Liver (tissue), 2 donors: ENCODE results near the gene CCDC110.

Source experiments
- FOXA1 ChIP-seq: IDR thresholded peaks from 2 replicates; pipeline ENCODE4 v1.6.1; 2016; ENCODE audit warnings: antibody characterized with exemption
- TF ChIP-seq, protein P1 (sequence below): fragments of 150-350 bp; IDR thresholded peaks from 2 replicates; pipeline ENCODE4 v1.5.1; 2017; ENCODE audit warnings: improper control_type of control experiment, low read depth, low read length; ENCODE audit not compliant: missing input control
- TF ChIP-seq, protein P2 (sequence below): IDR thresholded peaks from 2 replicates; pipeline ENCODE4 v1.6.1; 2016; ENCODE audit warnings: antibody characterized with exemption, mild to moderate bottlenecking
- donor health status: healthy.

DNA sequence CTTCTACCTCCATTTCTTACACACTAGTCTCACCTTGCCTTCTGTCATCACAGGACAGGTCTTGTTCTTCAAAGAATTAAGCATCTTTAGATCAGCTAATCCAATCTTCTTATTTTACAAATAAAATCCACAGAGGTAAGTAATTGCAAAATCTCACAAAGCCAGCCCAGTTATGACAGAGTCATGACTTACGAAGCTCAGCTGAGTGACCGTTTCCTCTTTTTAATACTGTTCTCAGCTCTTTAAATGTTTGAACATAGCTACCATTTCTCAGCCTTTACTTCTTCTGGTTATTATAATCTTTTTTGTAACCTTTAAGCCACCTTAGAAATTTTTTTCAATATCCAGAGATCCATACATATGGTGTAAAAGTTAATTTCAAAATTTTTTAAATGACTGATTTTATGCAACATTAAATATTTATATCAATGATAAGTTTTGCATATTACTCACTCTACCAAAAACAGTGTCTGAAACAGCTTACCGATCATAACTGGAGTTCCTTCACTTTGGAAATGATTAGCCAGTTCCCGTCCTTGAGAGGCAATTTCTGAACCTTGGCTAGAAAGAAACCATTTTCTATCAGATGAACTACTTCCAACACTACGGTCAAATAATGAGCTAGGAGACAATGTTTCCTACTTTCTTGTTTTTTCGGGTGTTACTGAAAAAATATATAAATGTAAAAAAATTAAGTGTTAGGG lies 66.1 kb downstream of the CCDC110 start:
- TF ChIP-seq, protein P1, sequence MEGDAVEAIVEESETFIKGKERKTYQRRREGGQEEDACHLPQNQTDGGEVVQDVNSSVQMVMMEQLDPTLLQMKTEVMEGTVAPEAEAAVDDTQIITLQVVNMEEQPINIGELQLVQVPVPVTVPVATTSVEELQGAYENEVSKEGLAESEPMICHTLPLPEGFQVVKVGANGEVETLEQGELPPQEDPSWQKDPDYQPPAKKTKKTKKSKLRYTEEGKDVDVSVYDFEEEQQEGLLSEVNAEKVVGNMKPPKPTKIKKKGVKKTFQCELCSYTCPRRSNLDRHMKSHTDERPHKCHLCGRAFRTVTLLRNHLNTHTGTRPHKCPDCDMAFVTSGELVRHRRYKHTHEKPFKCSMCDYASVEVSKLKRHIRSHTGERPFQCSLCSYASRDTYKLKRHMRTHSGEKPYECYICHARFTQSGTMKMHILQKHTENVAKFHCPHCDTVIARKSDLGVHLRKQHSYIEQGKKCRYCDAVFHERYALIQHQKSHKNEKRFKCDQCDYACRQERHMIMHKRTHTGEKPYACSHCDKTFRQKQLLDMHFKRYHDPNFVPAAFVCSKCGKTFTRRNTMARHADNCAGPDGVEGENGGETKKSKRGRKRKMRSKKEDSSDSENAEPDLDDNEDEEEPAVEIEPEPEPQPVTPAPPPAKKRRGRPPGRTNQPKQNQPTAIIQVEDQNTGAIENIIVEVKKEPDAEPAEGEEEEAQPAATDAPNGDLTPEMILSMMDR: no peak
- TF ChIP-seq, protein P2, sequence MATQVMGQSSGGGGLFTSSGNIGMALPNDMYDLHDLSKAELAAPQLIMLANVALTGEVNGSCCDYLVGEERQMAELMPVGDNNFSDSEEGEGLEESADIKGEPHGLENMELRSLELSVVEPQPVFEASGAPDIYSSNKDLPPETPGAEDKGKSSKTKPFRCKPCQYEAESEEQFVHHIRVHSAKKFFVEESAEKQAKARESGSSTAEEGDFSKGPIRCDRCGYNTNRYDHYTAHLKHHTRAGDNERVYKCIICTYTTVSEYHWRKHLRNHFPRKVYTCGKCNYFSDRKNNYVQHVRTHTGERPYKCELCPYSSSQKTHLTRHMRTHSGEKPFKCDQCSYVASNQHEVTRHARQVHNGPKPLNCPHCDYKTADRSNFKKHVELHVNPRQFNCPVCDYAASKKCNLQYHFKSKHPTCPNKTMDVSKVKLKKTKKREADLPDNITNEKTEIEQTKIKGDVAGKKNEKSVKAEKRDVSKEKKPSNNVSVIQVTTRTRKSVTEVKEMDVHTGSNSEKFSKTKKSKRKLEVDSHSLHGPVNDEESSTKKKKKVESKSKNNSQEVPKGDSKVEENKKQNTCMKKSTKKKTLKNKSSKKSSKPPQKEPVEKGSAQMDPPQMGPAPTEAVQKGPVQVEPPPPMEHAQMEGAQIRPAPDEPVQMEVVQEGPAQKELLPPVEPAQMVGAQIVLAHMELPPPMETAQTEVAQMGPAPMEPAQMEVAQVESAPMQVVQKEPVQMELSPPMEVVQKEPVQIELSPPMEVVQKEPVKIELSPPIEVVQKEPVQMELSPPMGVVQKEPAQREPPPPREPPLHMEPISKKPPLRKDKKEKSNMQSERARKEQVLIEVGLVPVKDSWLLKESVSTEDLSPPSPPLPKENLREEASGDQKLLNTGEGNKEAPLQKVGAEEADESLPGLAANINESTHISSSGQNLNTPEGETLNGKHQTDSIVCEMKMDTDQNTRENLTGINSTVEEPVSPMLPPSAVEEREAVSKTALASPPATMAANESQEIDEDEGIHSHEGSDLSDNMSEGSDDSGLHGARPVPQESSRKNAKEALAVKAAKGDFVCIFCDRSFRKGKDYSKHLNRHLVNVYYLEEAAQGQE: no peak
- no peak for TF ChIP-seq FOXA1
